Measurements from ENCODE around the gene AHDC1.

Gene AHDC1

DNA sequence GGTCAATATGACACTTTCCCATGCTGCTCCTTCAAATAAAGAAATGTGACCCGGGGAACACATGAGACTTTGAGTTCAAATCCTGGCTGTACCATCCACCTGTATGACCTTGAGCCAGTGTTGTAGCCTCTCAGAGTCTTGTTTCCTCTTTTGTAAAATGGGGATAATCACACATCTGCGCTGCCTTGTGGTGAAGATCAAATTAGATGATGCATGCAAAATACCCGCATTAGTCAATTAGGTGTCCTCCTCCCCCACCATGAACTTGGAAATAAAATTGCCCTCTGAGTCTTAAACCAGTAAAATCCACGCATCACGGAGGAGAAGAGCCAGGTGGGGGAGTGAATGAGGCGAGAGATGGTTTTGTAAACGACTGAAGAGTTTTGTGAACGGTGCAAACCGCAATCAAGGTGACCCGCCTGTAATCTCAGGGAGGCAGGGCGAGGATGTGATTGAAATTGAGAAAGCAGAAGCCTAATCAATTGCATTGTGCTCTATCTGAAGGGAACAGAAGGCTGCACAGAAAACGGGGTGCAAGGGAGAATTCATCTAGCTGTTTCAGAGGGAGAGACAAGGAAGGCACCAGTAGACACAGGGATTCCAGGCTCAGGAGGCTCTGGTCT lies 5.8 kb upstream of the AHDC1 start:
- no peak overlapping the region for H3K4me3 ChIP-seq (ENCODE audit: low read depth, low read length)
- peaks cover 6% of the 10 kb centered on the region for H3K4me1 ChIP-seq
- no peak for DNase-seq

GRCh38 chr1:27609210-27609555 lies 5.2 kb upstream of the AHDC1 start:
- H3K4me1 ChIP-seq: peaks cover 6% of the 10 kb centered on the region
- H3K36me3 ChIP-seq: no peaks in the 10 kb centered on the region
- DNase-seq: no peak
- TF ChIP-seq, protein P1, sequence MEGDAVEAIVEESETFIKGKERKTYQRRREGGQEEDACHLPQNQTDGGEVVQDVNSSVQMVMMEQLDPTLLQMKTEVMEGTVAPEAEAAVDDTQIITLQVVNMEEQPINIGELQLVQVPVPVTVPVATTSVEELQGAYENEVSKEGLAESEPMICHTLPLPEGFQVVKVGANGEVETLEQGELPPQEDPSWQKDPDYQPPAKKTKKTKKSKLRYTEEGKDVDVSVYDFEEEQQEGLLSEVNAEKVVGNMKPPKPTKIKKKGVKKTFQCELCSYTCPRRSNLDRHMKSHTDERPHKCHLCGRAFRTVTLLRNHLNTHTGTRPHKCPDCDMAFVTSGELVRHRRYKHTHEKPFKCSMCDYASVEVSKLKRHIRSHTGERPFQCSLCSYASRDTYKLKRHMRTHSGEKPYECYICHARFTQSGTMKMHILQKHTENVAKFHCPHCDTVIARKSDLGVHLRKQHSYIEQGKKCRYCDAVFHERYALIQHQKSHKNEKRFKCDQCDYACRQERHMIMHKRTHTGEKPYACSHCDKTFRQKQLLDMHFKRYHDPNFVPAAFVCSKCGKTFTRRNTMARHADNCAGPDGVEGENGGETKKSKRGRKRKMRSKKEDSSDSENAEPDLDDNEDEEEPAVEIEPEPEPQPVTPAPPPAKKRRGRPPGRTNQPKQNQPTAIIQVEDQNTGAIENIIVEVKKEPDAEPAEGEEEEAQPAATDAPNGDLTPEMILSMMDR (IDR thresholded peaks at IDR 0.05; ENCODE audit: low read depth, low read length): no peak
- no peaks in the 10 kb centered on the region for H3K27me3 ChIP-seq
- H3K9me3 ChIP-seq: no peaks in the 10 kb centered on the region
- no peak overlapping the region for H3K4me3 ChIP-seq (ENCODE audit: low read depth, low read length)

More for the DNA sequence above, 5.8 kb upstream of the AHDC1 start:
- no peaks in the 10 kb centered on the region for H3K9me3 ChIP-seq
- TF ChIP-seq, protein P1 (IDR thresholded peaks at IDR 0.05; ENCODE audit: low read depth, low read length): no peak
- H3K27me3 ChIP-seq: no peaks in the 10 kb centered on the region
- no peaks in the 10 kb centered on the region for H3K36me3 ChIP-seq

DNA sequence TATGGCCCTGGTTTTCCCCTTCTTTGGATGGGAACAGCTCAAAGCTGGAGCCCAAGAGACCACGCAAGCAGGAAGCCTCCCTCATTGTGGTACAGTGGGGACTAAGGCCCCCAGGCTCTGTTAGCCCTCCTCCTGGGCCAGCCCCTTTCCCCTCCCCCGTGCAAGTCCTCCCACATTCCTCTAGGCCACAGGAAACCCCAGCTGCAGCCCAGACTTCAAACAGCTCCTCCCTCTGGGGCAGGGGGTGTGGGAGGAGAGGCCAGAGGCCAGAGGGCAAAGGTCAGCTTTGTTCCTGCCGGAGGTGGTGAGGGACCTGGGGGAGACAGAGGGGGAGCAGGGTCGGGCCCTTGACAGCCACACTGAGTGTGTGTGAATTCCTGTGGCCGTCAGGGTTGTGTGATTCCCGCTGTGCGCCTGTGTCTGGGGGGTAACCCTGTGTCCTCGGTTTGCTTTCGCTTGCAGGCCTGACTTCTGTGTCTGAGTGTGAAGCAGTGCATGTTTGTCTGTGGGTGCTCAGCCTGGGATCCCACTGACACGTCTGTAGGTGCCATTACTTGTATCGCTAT lies 3.4 kb upstream of the AHDC1 start:
- DNase-seq: no peak
- no peaks in the 10 kb centered on the region for H3K27me3 ChIP-seq
- H3K36me3 ChIP-seq: no peaks in the 10 kb centered on the region
- TF ChIP-seq, protein P1 (IDR thresholded peaks at IDR 0.05; ENCODE audit: low read depth, low read length): no peak
- peaks cover 6% of the 10 kb centered on the region for H3K4me1 ChIP-seq
- H3K4me3 ChIP-seq (ENCODE audit: low read depth, low read length): no peak overlapping the region
- no peaks in the 10 kb centered on the region for H3K9me3 ChIP-seq

- no peaks in the 10 kb centered on the region for H3K9me3 ChIP-seq
- H3K4me3 ChIP-seq (ENCODE audit: low read depth, low read length): no peak overlapping the region
- no peaks in the 10 kb centered on the region for H3K27me3 ChIP-seq
- H3K36me3 ChIP-seq: no peaks in the 10 kb centered on the region
- peaks cover 6% of the 10 kb centered on the region for H3K4me1 ChIP-seq
- no peak for DNase-seq
- TF ChIP-seq, protein P1 (IDR thresholded peaks at IDR 0.05; ENCODE audit: low read depth, low read length): no peak
These were observed 2.8 kb upstream of the AHDC1 start for GRCh38 chr1:27606708-27607238.

DNA sequence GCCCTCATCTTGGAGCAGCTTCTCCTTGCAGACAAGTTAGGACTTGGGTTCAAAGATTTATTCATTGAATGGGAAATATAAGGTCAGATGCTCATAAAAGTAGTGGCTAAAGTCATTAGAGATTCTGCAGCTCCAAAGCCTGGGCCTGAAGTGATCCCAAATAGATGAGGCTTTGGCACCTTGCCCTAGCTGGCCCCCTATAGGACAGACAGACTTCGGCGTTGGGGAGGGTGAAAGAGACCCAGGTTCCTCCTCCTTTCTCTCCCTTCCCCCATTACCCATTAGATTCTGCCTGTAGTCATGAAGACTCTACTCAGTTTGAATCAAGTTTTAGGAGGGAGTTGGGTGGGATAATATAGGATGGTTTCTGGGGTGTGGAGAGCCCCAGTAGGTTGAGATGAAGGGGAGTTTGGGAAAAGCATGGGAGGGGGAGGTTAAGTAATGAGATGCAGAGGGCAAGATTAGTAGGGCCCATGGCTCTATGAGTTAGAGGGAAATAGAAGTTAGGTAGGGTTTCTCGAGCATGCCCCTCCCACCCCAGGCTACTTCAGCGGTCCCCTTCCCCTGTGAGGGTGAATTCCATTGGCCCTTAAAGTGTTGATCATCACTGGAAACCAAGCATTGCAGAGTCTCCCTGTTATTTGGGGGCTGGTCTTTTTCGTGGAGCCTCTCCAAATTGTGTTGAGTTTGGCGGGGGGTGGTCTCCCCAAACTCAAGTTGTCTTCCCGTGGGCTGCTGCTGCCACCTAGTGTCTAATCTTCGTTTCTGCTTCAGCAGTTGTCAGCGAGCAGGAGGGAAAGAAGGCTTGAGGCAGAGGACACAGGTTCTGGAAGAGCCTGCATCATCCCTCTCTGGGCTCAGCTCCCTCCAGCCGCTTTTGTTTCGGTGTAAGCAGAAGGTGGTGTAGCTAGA lies 2.1 kb upstream of the AHDC1 start:
- Histone ChIP-seq H3K9me3 (no peaks in the 10 kb centered on the region), H3K4me3 (ENCODE audit: low read depth, low read length) (no peak overlapping the region), H3K4me1 (peaks cover 6% of the 10 kb centered on the region), H3K36me3 (no peaks in the 10 kb centered on the region), H3K27me3 (no peaks in the 10 kb centered on the region)
- TF ChIP-seq, protein P1 (IDR thresholded peaks at IDR 0.05; ENCODE audit: low read depth, low read length): peak; percentile 72
- DNase-seq: peak; percentile 50

Data from BE2C (cell line).